Neuronal stem cell (in vitro differentiated cells): ENCODE data around the gene KRTAP20-4.
A peak's percentile ranks its signal among the peaks of the same experiment; 100 is the strongest.

Experiments used
- DNase-seq: peaks from one replicate; pipeline ENCODE4 v3.0.0-alpha.2; 2013; ENCODE audit warnings: low spot score
- H2AFZ ChIP-seq: one replicate; pipeline ENCODE4 v1.6.1; 2013; ENCODE audit warnings: mild to moderate bottlenecking, low read length, inconsistent platforms
- H2AK5ac ChIP-seq: 2 replicates; pipeline ENCODE4 v1.6.1; 2013; ENCODE audit warnings: low read depth, mild to moderate bottlenecking, inconsistent platforms, low read length, moderate library complexity, mixed read lengths
- H2BK120ac ChIP-seq: 2 replicates; pipeline ENCODE4 v1.6.1; 2013; ENCODE audit warnings: low read depth, mild to moderate bottlenecking, inconsistent platforms, low read length, moderate library complexity, mixed read lengths
- H2BK12ac ChIP-seq: one replicate; pipeline ENCODE4 v1.6.1; 2013; ENCODE audit warnings: low read length, inconsistent platforms
- H2BK15ac ChIP-seq: 2 replicates; pipeline ENCODE4 v1.6.1; 2013; ENCODE audit warnings: mild to moderate bottlenecking, low read length, inconsistent platforms, mixed read lengths
- H2BK5ac ChIP-seq: one replicate; pipeline ENCODE4 v1.6.1; 2013; ENCODE audit warnings: inconsistent platforms, mild to moderate bottlenecking, low read length, moderate library complexity
- H3K14ac ChIP-seq: one replicate; pipeline ENCODE4 v1.6.1; 2013; ENCODE audit warnings: low read length, inconsistent platforms
- H3K18ac ChIP-seq: 2 replicates; pipeline ENCODE4 v1.6.1; 2013; ENCODE audit warnings: low read length, inconsistent platforms
- H3K23ac ChIP-seq: 2 replicates; pipeline ENCODE4 v1.6.1; 2013; ENCODE audit warnings: low read depth, mild to moderate bottlenecking, mixed read lengths, low read length, inconsistent platforms; ENCODE audit not compliant: poor library complexity
- H3K27ac ChIP-seq: replicated peaks from 3 replicates; pipeline ENCODE4 v1.5.1; 2013; ENCODE audit warnings: low read length, inconsistent platforms
- H3K27me3 ChIP-seq, 3 experiments: 2 replicates each; pipeline ENCODE4 v1.6.1; 2013; ENCODE audit warnings: low read length in 3 of 3, mild to moderate bottlenecking in 2 of 3, inconsistent platforms in 1 of 3, low read depth in 1 of 3, mixed read lengths in 1 of 3, moderate library complexity in 1 of 3; ENCODE audit not compliant: control insufficient read depth in 3 of 3, insufficient read depth in 3 of 3
- H3K36me3 ChIP-seq, 2 donors: replicated peaks in 1 of 2; 2 replicates each; pipeline ENCODE4 v1.6.1; 2013; ENCODE audit warnings: low read length in 2 of 2; ENCODE audit not compliant: control insufficient read depth in 2 of 2, insufficient read depth in 2 of 2
- H3K4ac ChIP-seq: 2 replicates; pipeline ENCODE4 v1.6.1; 2013; ENCODE audit warnings: inconsistent platforms, mild to moderate bottlenecking, low read length, moderate library complexity
- H3K4me1 ChIP-seq, 2 donors: 1 replicate in 1 of 2; 2 replicates in 1 of 2; pipeline ENCODE4 v1.6.1; 2013; ENCODE audit warnings: low read length in 2 of 2, low read depth in 1 of 2; ENCODE audit not compliant: control insufficient read depth in 2 of 2, insufficient read depth in 1 of 2
- H3K4me2 ChIP-seq: one replicate; pipeline ENCODE4 v1.6.1; 2013; ENCODE audit warnings: mild to moderate bottlenecking, low read length, inconsistent platforms; ENCODE audit not compliant: insufficient read depth, poor library complexity, severe bottlenecking
- H3K4me3 ChIP-seq, 2 donors: 2 replicates each; pipeline ENCODE4 v1.5.1; 2013; ENCODE audit warnings: low read length in 2 of 2, mild to moderate bottlenecking in 2 of 2, inconsistent platforms in 1 of 2, moderate library complexity in 1 of 2
- H3K79me1 ChIP-seq: one replicate; pipeline ENCODE4 v1.6.1; 2013; ENCODE audit warnings: low read depth, mild to moderate bottlenecking, inconsistent platforms, low read length, moderate library complexity
- H3K9ac ChIP-seq: one replicate; pipeline ENCODE4 v1.6.1; 2013; ENCODE audit warnings: mild to moderate bottlenecking, low read depth, low read length, inconsistent platforms; ENCODE audit not compliant: poor library complexity
- H3K9me3 ChIP-seq, 2 donors: replicated peaks in 1 of 2; 2 replicates each; pipeline versions ENCODE3 to v1.6.1; 2013; ENCODE audit warnings: low read length in 2 of 2, mild to moderate bottlenecking in 2 of 2, inconsistent platforms in 1 of 2, low read depth in 1 of 2, mixed read lengths in 1 of 2, moderate library complexity in 1 of 2; ENCODE audit not compliant: control insufficient read depth in 2 of 2, insufficient read depth in 1 of 2
- H4K8ac ChIP-seq: one replicate; pipeline ENCODE4 v1.6.1; 2013; ENCODE audit warnings: low read depth, mild to moderate bottlenecking, inconsistent platforms, low read length, moderate library complexity
- H4K91ac ChIP-seq: one replicate; pipeline ENCODE4 v1.6.1; 2013; ENCODE audit warnings: low read length, low read depth, mild to moderate bottlenecking, inconsistent platforms; ENCODE audit not compliant: poor library complexity
- WGBS, 2 donors: extraction: QIAGEN DNeasy Blood & Tissue Kit; methylation state at CpG; one replicate each; pipeline ENCODE4 v1.1.7; 2013; ENCODE audit warnings: missing lambda C conversion rate in 2 of 2, mixed read lengths in 1 of 2; ENCODE audit not compliant: insufficient read length in 2 of 2, insufficient replicate concordance in 1 of 2; ENCODE audit errors: extremely low coverage in 2 of 2; 5-methylcytosine and 5-hydroxymethylcytosine counted together

Gene KRTAP20-4

DNA sequence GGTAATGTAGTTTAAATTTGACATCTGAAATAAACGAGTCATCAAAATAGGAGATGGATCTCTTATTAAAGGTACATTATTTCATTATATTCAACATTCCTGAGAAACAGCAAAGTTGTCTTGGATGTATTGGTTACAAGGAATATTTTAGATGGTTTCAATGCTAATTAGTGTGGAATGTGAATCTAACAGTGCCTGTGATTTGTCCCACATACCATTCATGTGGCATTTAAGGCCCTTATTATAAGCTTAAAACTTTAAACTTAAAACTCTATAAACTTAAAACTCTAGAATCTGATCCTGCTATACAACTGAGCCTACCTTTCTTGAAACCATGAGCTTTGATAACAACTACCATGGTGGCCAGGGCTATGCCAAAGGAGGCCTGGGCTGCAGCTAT, 19.6 kb upstream of the KRTAP20-4 start, which contains the start of gene KRTAP22-1:
Gene KRTAP22-1, plus strand, starts transcription at position 301 of the 400 bp plus-strand sequence.
- H4K8ac ChIP-seq: no peak within 1 kb of the TSS
- no peak within 1 kb of the TSS for H2BK120ac ChIP-seq
- no peaks in the 10 kb centered on the region for H3K36me3 ChIP-seq
- H3K9me3 ChIP-seq: peaks cover 0 to 2% of the 10 kb centered on the region in 2 donors
- no peaks in the 10 kb centered on the region for H3K4me1 ChIP-seq
- no CpG with 5 or more reads among the region's 1 CpG for WGBS, 2 donors
- no peak within 1 kb of the TSS for H3K18ac ChIP-seq
- no peak within 1 kb of the TSS for H3K27ac ChIP-seq
- no peaks in the 10 kb centered on the region for H3K79me1 ChIP-seq
- no peak within 1 kb of the TSS for H2BK15ac ChIP-seq
- no peak within 1 kb of the TSS for H2BK5ac ChIP-seq
- no peak within 1 kb of the TSS for H3K23ac ChIP-seq
- no peak within 1 kb of the TSS for H2AFZ ChIP-seq
- H3K27me3 ChIP-seq: no peaks in the 10 kb centered on the region
- H4K91ac ChIP-seq: no peak within 1 kb of the TSS
- no peak within 1 kb of the TSS for H3K14ac ChIP-seq
- no peak within 1 kb of the TSS for H3K9ac ChIP-seq
- no peak within 1 kb of the TSS for H3K4ac ChIP-seq
- H2BK12ac ChIP-seq: no peak within 1 kb of the TSS
- no peak within 1 kb of the TSS for H2AK5ac ChIP-seq
- H3K4me3 ChIP-seq: no peak within 1 kb of the TSS
- no peak for DNase-seq
- H3K4me2 ChIP-seq: no peak within 1 kb of the TSS

DNA sequence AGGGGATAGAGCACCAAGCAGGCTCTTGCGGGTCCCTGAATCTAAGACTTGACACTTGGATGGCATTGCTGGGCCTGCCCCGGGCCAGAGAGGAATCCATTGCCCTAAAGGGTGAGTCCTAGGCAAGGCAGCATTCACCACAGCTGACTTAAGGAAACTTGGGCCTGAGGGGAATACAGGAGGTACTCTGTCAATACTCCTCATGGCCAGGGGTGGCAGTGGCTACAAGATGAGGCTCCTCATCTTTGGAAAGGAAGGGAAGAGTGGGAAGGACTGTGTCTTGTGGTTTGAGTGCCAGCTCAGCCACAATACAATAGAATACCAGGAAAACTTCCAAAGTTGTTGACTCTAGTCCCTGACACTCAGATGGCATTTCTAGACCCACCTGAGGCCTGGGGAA, 14.5 kb upstream of the KRTAP20-4 start:
- no peak for DNase-seq
- H3K27me3 ChIP-seq: no peaks in the 10 kb centered on the region
- no peak overlapping the region for H3K4me2 ChIP-seq
- H2BK12ac ChIP-seq: no peak overlapping the region
- no peak overlapping the region for H3K4me3 ChIP-seq
- no peak overlapping the region for H3K9ac ChIP-seq
- no peak overlapping the region for H3K4ac ChIP-seq
- no peaks in the 10 kb centered on the region for H3K4me1 ChIP-seq
- H3K9me3 ChIP-seq: no peaks in the 10 kb centered on the region
- no peak overlapping the region for H2BK120ac ChIP-seq
- H2BK5ac ChIP-seq: no peak overlapping the region
- H4K91ac ChIP-seq: no peak overlapping the region
- no peak overlapping the region for H2BK15ac ChIP-seq
- no peak overlapping the region for H4K8ac ChIP-seq
- H3K36me3 ChIP-seq: no peaks in the 10 kb centered on the region
- no peak overlapping the region for H3K18ac ChIP-seq
- WGBS, 2 donors: no CpG with 5 or more reads among the region's 2 CpGs
- no peak overlapping the region for H3K14ac ChIP-seq
- no peaks in the 10 kb centered on the region for H3K79me1 ChIP-seq
- H2AFZ ChIP-seq: no peak overlapping the region
- no peak overlapping the region for H2AK5ac ChIP-seq
- H3K23ac ChIP-seq: no peak overlapping the region
- H3K27ac ChIP-seq: no peak overlapping the region

- no peak overlapping the region for H4K91ac ChIP-seq
- DNase-seq: no peak
- no peak overlapping the region for H2AFZ ChIP-seq
- H4K8ac ChIP-seq: no peak overlapping the region
- H2BK15ac ChIP-seq: no peak overlapping the region
- no peaks in the 10 kb centered on the region for H3K36me3 ChIP-seq
- H3K9ac ChIP-seq: no peak overlapping the region
- H3K79me1 ChIP-seq: no peaks in the 10 kb centered on the region
- no peaks in the 10 kb centered on the region for H3K9me3 ChIP-seq
- no peaks in the 10 kb centered on the region for H3K4me1 ChIP-seq
- H2BK120ac ChIP-seq: no peak overlapping the region
- H3K14ac ChIP-seq: no peak overlapping the region
- no peak overlapping the region for H2BK12ac ChIP-seq
- no peak overlapping the region for H3K4ac ChIP-seq
- no peak overlapping the region for H2AK5ac ChIP-seq
- H3K27me3 ChIP-seq: no peaks in the 10 kb centered on the region
- H2BK5ac ChIP-seq: no peak overlapping the region
- no peak overlapping the region for H3K4me2 ChIP-seq
- no peak overlapping the region for H3K23ac ChIP-seq
- H3K18ac ChIP-seq: no peak overlapping the region
- H3K27ac ChIP-seq: no peak overlapping the region
- WGBS, 2 donors: no CpG with 5 or more reads among the region's 2 CpGs
- no peak overlapping the region for H3K4me3 ChIP-seq
Observed at GRCh38 chr21:30612132-30612531, 8.3 kb upstream of the KRTAP20-4 start.

DNA sequence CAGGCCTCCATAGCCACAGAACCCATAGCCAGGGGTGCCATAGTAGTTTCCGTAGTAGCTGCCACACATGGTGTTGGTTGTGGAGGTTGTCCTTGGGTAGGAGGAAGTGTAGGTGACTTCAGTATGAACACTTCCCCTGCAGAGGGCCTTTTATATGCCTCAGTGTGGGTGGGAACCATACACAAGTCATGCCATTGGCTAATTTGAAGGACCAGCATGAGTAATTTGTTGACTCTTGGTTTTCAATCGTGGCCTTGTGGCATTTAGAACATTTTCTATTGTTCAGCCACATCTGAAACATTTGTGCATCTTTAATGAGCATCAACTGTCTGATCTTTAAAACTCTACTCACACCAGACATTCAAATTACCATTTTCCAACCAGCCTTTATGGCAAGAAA, 6.6 kb upstream of the KRTAP20-4 start, which contains the start of gene KRTAP6-1:
Gene KRTAP6-1, minus strand, starts transcription at position 95 of the 400 bp plus-strand sequence. Its CDS starts 26 bp downstream, at position 69.
- no peaks in the 10 kb centered on the region for H3K4me1 ChIP-seq
- peak within 1 kb of the TSS; percentile 48 for H3K18ac ChIP-seq
- H3K9ac ChIP-seq: no peak within 1 kb of the TSS
- WGBS, 2 donors: no CpG with 5 or more reads among the region's 2 CpGs
- H2BK120ac ChIP-seq: peak within 1 kb of the TSS; percentile 61
- H3K4me3 ChIP-seq: no peak within 1 kb of the TSS
- DNase-seq: no peak
- no peaks in the 10 kb centered on the region for H3K9me3 ChIP-seq
- H3K14ac ChIP-seq: peak within 1 kb of the TSS; percentile 82
- no peaks in the 10 kb centered on the region for H3K79me1 ChIP-seq
- no peak within 1 kb of the TSS for H3K4ac ChIP-seq
- peak within 1 kb of the TSS; percentile 92 for H4K91ac ChIP-seq
- H3K36me3 ChIP-seq: no peaks in the 10 kb centered on the region
- peak within 1 kb of the TSS; percentile 82 for H4K8ac ChIP-seq
- H3K23ac ChIP-seq: no peak within 1 kb of the TSS
- H2AFZ ChIP-seq: no peak within 1 kb of the TSS
- no peak within 1 kb of the TSS for H3K27ac ChIP-seq
- H3K27me3 ChIP-seq: no peaks in the 10 kb centered on the region
- no peak within 1 kb of the TSS for H3K4me2 ChIP-seq
- H2BK12ac ChIP-seq: no peak within 1 kb of the TSS
- peak within 1 kb of the TSS; percentile 78 for H2AK5ac ChIP-seq
- peak within 1 kb of the TSS; percentile 39 for H2BK15ac ChIP-seq
- H2BK5ac ChIP-seq: no peak within 1 kb of the TSS
